Neural cell (in vitro differentiated cells): ENCODE data around the gene ZCCHC24. TPM values are rescaled to one million over a fixed set of nuclear protein-coding genes. Genes with fewer than 3 reads are reported as not detected.

Experiments used
- H2AFZ ChIP-seq: fragments of 200-600, 300-800 bp; sonication (generic), shearing (Covaris generic); 2 replicates; pipeline ENCODE4 v1.6.0; 2014; ENCODE audit warnings: low read depth, mild to moderate bottlenecking, antibody characterized with exemption, low read length, moderate library complexity
- H3F3A ChIP-seq: fragments of 200-600 bp; shearing (Covaris generic); 2 replicates; pipeline ENCODE4 v1.6.1; 2016; ENCODE audit warnings: mild to moderate bottlenecking, moderate library complexity, mixed read lengths, antibody characterized with exemption, low read length; ENCODE audit not compliant: insufficient read depth, poor library complexity, severe bottlenecking
- H3K27ac ChIP-seq: fragments of 200-600, 300-800 bp; sonication (generic), shearing (Covaris generic); 2 replicates; pipeline ENCODE4 v1.5.1; 2014; ENCODE audit warnings: mild to moderate bottlenecking, low read length, moderate library complexity
- H3K27me3 ChIP-seq: fragments of 300-800, 200-600 bp; sonication (generic), shearing (Covaris generic); 2 replicates; pipeline ENCODE4 v1.6.0; 2014; ENCODE audit warnings: mild to moderate bottlenecking, low read depth, low read length, moderate library complexity; ENCODE audit not compliant: insufficient read depth
- H3K36me3 ChIP-seq: fragments of 300-800, 200-600 bp; sonication (generic), shearing (Covaris generic); 2 replicates; pipeline ENCODE4 v1.5.1; 2014; ENCODE audit warnings: mild to moderate bottlenecking, antibody characterized with exemption, low read length, moderate library complexity; ENCODE audit not compliant: insufficient read depth
- H3K4me2 ChIP-seq: fragments of 300-800, 200-600 bp; sonication (generic), shearing (Covaris generic); 2 replicates; pipeline ENCODE4 v1.6.0; 2014; ENCODE audit warnings: mild to moderate bottlenecking, low read length
- H3K4me3 ChIP-seq: fragments of 300-800, 200-600 bp; sonication (generic), shearing (Covaris generic); 2 replicates; pipeline ENCODE4 v1.5.1; 2014; ENCODE audit warnings: mild to moderate bottlenecking, low read length, moderate library complexity
- H3K79me2 ChIP-seq: fragments of 200-600 bp; shearing (Covaris generic); replicated peaks from 2 replicates; pipeline ENCODE4 v1.6.0; 2014; ENCODE audit warnings: mild to moderate bottlenecking, low read length, moderate library complexity; ENCODE audit not compliant: insufficient read depth
- H3K9ac ChIP-seq: fragments of 300-800, 200-600 bp; sonication (generic), shearing (Covaris generic); 2 replicates; pipeline ENCODE4 v1.6.1; 2016; ENCODE audit warnings: mild to moderate bottlenecking, low read length, mixed read lengths
- H3K9me2 ChIP-seq: fragments of 200-600 bp; shearing (Covaris generic); 2 replicates; pipeline ENCODE4 v1.6.1; 2016; ENCODE audit warnings: mild to moderate bottlenecking, low read length, mixed read lengths; ENCODE audit not compliant: insufficient read depth
- H3K9me3 ChIP-seq: fragments of 200-600, 300-800 bp; sonication (generic), shearing (Covaris generic); 2 replicates; pipeline ENCODE4 v1.6.1; 2016; ENCODE audit warnings: mild to moderate bottlenecking, mixed run types, low read length, moderate library complexity, mixed read lengths
- H4K20me1 ChIP-seq: fragments of 200-600 bp; shearing (Covaris generic); 2 replicates; pipeline ENCODE4 v1.6.1; 2016; ENCODE audit warnings: mild to moderate bottlenecking, mixed run types; ENCODE audit not compliant: insufficient read depth
- EP300 ChIP-seq: fragments of 450-650 bp; conservative IDR thresholded peaks from 2 replicates; pipeline ENCODE4 v1.6.1; 2014; ENCODE audit warnings: antibody characterized with exemption, mild to moderate bottlenecking, moderate library complexity; ENCODE audit not compliant: poor library complexity, severe bottlenecking
- EZH2 ChIP-seq: fragments of 200-600, 300-800 bp; shearing (Covaris generic), sonication (generic); IDR thresholded peaks from 2 replicates; pipeline ENCODE4 v1.6.1; 2014; ENCODE audit warnings: antibody characterized with exemption, low read length, borderline replicate concordance, mild to moderate bottlenecking; ENCODE audit not compliant: insufficient read depth, poor library complexity, severe bottlenecking
- MXI1 ChIP-seq: fragments of 450-650 bp; conservative IDR thresholded peaks from 2 replicates; pipeline ENCODE4 v1.6.1; 2014; ENCODE audit warnings: antibody characterized with exemption, mild to moderate bottlenecking; ENCODE audit not compliant: poor library complexity, severe bottlenecking
- POLR2AphosphoS5 ChIP-seq: IDR thresholded peaks from 2 replicates; pipeline ENCODE4 v1.6.1; 2012
- RAD21 ChIP-seq: fragments of 450-650 bp; conservative IDR thresholded peaks from 2 replicates; pipeline ENCODE4 v1.6.1; 2014; ENCODE audit warnings: antibody characterized with exemption, mild to moderate bottlenecking, moderate library complexity
- SMC3 ChIP-seq: fragments of 450-650 bp; conservative IDR thresholded peaks from 2 replicates; pipeline ENCODE4 v1.6.1; 2014; ENCODE audit warnings: antibody characterized with exemption, mild to moderate bottlenecking, moderate library complexity; ENCODE audit not compliant: poor library complexity
- TAF1 ChIP-seq: IDR thresholded peaks from 2 replicates; pipeline ENCODE4 v1.6.1; 2012; ENCODE audit warnings: low read depth
- polyA plus RNA-seq: library from polyadenylated mRNA; depleted of rRNA; stranded (reverse); fragments of >200 nt; gene quantifications from 2 replicates; pipeline ENCODE4 v1.2.3, GENCODE V29; 2014
- TF ChIP-seq, protein P1 (sequence below): IDR thresholded peaks from 2 replicates; pipeline ENCODE4 v1.6.1; 2012; ENCODE audit warnings: borderline replicate concordance
- TF ChIP-seq, protein P2 (sequence below): fragments of 450-650 bp; IDR thresholded peaks from 2 replicates; pipeline ENCODE4 v1.5.1; 2014; ENCODE audit warnings: antibody characterized with exemption, mild to moderate bottlenecking, moderate library complexity; ENCODE audit not compliant: poor library complexity, severe bottlenecking

ZCCHC24 gene
- polyA plus RNA-seq, 1 donor from 2014 or later = not detected

DNA sequence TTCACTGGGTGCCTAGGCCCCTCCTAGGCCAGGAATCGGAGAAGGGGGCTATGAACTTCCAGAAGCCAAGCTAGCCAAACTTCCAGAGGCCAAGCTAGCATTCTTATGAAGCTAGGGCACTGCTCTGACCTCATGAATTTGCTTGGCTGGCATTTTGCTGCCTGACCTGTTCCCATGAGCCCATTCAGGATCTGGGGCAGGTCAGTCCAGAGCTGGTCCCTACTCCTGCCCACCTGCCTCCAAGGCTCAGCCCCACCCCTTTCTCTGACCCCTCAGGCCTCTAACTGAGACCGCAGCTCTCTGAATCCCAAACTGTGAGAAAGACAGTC lies 99.4 kb downstream of the ZCCHC24 start:
- Histone ChIP-seq H2AFZ (no peak overlapping the region), H3K36me3 (no peaks in the 10 kb centered on the region), H3K9me3 (no peaks in the 10 kb centered on the region), H3K4me2 (no peak overlapping the region), H3K9ac (no peak overlapping the region), H3K4me3 (no peak overlapping the region), H3K9me2 (no peaks in the 10 kb centered on the region), H3K79me2 (no peaks in the 10 kb centered on the region), H4K20me1 (no peaks in the 10 kb centered on the region), H3K27me3 (no peaks in the 10 kb centered on the region), H3F3A (no peaks in the 10 kb centered on the region), H3K27ac (no peak overlapping the region)
- TF ChIP-seq, protein P1, sequence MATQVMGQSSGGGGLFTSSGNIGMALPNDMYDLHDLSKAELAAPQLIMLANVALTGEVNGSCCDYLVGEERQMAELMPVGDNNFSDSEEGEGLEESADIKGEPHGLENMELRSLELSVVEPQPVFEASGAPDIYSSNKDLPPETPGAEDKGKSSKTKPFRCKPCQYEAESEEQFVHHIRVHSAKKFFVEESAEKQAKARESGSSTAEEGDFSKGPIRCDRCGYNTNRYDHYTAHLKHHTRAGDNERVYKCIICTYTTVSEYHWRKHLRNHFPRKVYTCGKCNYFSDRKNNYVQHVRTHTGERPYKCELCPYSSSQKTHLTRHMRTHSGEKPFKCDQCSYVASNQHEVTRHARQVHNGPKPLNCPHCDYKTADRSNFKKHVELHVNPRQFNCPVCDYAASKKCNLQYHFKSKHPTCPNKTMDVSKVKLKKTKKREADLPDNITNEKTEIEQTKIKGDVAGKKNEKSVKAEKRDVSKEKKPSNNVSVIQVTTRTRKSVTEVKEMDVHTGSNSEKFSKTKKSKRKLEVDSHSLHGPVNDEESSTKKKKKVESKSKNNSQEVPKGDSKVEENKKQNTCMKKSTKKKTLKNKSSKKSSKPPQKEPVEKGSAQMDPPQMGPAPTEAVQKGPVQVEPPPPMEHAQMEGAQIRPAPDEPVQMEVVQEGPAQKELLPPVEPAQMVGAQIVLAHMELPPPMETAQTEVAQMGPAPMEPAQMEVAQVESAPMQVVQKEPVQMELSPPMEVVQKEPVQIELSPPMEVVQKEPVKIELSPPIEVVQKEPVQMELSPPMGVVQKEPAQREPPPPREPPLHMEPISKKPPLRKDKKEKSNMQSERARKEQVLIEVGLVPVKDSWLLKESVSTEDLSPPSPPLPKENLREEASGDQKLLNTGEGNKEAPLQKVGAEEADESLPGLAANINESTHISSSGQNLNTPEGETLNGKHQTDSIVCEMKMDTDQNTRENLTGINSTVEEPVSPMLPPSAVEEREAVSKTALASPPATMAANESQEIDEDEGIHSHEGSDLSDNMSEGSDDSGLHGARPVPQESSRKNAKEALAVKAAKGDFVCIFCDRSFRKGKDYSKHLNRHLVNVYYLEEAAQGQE = no peak
- TF ChIP-seq TAF1 = no peak
- TF ChIP-seq, protein P2, sequence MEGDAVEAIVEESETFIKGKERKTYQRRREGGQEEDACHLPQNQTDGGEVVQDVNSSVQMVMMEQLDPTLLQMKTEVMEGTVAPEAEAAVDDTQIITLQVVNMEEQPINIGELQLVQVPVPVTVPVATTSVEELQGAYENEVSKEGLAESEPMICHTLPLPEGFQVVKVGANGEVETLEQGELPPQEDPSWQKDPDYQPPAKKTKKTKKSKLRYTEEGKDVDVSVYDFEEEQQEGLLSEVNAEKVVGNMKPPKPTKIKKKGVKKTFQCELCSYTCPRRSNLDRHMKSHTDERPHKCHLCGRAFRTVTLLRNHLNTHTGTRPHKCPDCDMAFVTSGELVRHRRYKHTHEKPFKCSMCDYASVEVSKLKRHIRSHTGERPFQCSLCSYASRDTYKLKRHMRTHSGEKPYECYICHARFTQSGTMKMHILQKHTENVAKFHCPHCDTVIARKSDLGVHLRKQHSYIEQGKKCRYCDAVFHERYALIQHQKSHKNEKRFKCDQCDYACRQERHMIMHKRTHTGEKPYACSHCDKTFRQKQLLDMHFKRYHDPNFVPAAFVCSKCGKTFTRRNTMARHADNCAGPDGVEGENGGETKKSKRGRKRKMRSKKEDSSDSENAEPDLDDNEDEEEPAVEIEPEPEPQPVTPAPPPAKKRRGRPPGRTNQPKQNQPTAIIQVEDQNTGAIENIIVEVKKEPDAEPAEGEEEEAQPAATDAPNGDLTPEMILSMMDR = no peak
- TF ChIP-seq EP300 = no peak
- TF ChIP-seq SMC3 = no peak
- no peak for TF ChIP-seq MXI1
- no peak for TF ChIP-seq RAD21
- no peak for TF ChIP-seq EZH2
- no peak for TF ChIP-seq POLR2AphosphoS5

DNA sequence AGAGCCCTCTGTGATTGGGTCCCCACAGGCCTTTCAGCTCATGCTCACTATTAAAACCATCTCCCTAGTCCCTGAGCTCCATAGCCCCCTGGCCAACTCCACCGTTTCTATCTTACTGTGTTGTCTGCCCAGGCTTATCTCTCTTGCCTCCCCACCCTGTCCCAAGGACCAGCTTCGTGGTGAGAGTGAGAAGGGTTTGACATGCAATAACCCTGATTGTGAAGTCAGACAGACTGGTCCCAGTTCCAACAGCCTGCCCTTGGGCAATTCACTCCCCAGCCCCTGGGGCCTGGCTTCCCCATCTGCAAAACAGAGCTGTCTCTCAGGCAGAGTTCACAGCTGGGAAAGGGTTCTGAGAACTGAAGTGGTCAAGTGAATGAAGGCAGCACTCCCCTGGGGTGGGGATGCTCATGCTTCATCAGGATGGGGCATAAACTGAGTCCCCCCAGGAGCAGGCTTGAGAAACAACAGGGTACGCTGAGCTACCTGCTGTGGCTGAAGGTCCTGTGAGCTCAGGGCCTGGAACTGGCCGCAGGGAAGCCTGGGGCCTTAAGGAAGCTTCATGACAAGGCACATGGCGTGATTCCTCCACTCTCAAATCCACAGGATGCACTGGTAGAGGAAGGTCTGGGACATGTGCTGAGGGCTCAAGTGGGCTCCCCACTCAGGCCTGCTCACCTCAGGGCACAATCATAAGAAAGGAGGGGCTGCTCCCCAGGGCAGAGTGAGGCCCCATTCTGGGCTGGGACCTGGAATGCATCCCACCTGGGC lies 100.0 kb downstream of the ZCCHC24 start:
- Histone ChIP-seq H3K9ac (no peak overlapping the region), H3F3A (no peaks in the 10 kb centered on the region), H2AFZ (no peak overlapping the region), H3K9me3 (no peaks in the 10 kb centered on the region), H3K4me3 (no peak overlapping the region), H3K27me3 (no peaks in the 10 kb centered on the region), H3K36me3 (no peaks in the 10 kb centered on the region), H3K9me2 (no peaks in the 10 kb centered on the region), H3K79me2 (no peaks in the 10 kb centered on the region), H3K4me2 (no peak overlapping the region), H4K20me1 (no peaks in the 10 kb centered on the region), H3K27ac (no peak overlapping the region)
- TF ChIP-seq, protein P2 = no peak
- TF ChIP-seq RAD21 (no peak), MXI1 (no peak), EZH2 (no peak), POLR2AphosphoS5 (no peak), TAF1 (no peak), SMC3 (no peak), EP300 (no peak)
- TF ChIP-seq, protein P1 = no peak
